T-cell (primary cell): ENCODE results near the gene GNG10. TPM values are rescaled to one million over a fixed set of nuclear protein-coding genes. Genes with fewer than 3 reads are reported as not detected.
"Not testable (repeated sequence)": the region's sequence is repeated elsewhere in the genome, so short reads cannot be mapped to it uniquely, and the experiment has no call there.

Source experiments
- ATAC-seq, 4 experiments: fragments of 200-7000 bp in 3 of 4; fragments of 150-1000 bp in 1 of 4; cut with Tn5 transposase; replicated peaks in 1 of 4; 1 replicate in 3 of 4; 2 replicates in 1 of 4; pipeline ENCODE4 v1.10.0; 2021; ENCODE audit warnings: moderate library complexity in 3 of 4, mild to moderate bottlenecking in 2 of 4, moderate number of reproducible peaks in 1 of 4
- CTCF ChIA-PET, 2 donors: fragments of 300-600 bp; sonication (Branson Sonifier 250); formaldehyde crosslinking; loops; one replicate each; lab custom pipeline; 2022; ENCODE audit warnings: antibody characterized with exemption in 2 of 2; lab: Charles Lee
- POLR2A ChIA-PET, 2 donors: fragments of 300-600 bp; sonication (Branson Sonifier 250); formaldehyde crosslinking; loops; one replicate each; lab custom pipeline; 2022; ENCODE audit warnings: antibody characterized with exemption in 2 of 2; lab: Charles Lee
- DNase-seq, 35 experiments: peaks; one replicate each; pipeline versions ENCODE4 v3.0.0 to v3.0.0-alpha.2; 2013 to 2023
- H3K27ac ChIP-seq: one replicate; pipeline ENCODE4 v1.5.1; 2013; ENCODE audit warnings: low read length
- H3K27me3 ChIP-seq, 2 experiments: replicated peaks in 1 of 2; 1 replicate in 1 of 2; 2 replicates in 1 of 2; pipeline versions ENCODE4 v1.6.1 to v1.7.0; 2013; ENCODE audit warnings: low read length in 1 of 2, mixed read lengths in 1 of 2; ENCODE audit not compliant: control insufficient read depth in 2 of 2, insufficient read depth in 2 of 2; ENCODE audit errors: extremely low read depth in 1 of 2
- H3K36me3 ChIP-seq, 2 donors: 1 replicate in 1 of 2; 2 replicates in 1 of 2; pipeline versions ENCODE4 v1.6.1 to v1.7.0; 2013; ENCODE audit warnings: low read length in 1 of 2; ENCODE audit not compliant: control insufficient read depth in 2 of 2, insufficient read depth in 1 of 2; ENCODE audit errors: extremely low read depth in 1 of 2
- H3K4me1 ChIP-seq, 2 experiments: 1 replicate in 1 of 2; 2 replicates in 1 of 2; pipeline versions ENCODE4 v1.6.1 to v1.7.0; 2013; ENCODE audit warnings: low read length in 2 of 2, mixed read lengths in 1 of 2; ENCODE audit not compliant: insufficient read depth in 2 of 2, control insufficient read depth in 1 of 2; ENCODE audit errors: extremely low read depth in 1 of 2
- H3K4me3 ChIP-seq, 2 donors: 1 replicate in 1 of 2; 2 replicates in 1 of 2; pipeline versions ENCODE4 v1.5.1 to v1.7.0; 2013; ENCODE audit warnings: mild to moderate bottlenecking in 2 of 2, low read length in 1 of 2, moderate library complexity in 1 of 2; ENCODE audit not compliant: control insufficient read depth in 1 of 2; ENCODE audit errors: extremely low read depth in 1 of 2
- H3K9me3 ChIP-seq: 2 replicates; pipeline ENCODE4 v1.7.0; 2013
- H3K27ac Mint-ChIP-seq, 2 donors: one replicate each; pipeline ENCODE4 v1.8.0; 2020 to 2021; ENCODE audit warnings: mild to moderate bottlenecking in 2 of 2, mixed read lengths in 2 of 2
- H3K27me3 Mint-ChIP-seq, 2 donors: one replicate each; pipeline ENCODE4 v1.8.0; 2021 to 2022; ENCODE audit warnings: mixed read lengths in 2 of 2
- H3K36me3 Mint-ChIP-seq: one replicate; pipeline ENCODE4 v1.8.0; 2021; ENCODE audit warnings: mixed read lengths
- H3K4me1 Mint-ChIP-seq, 3 donors: one replicate each; pipeline ENCODE4 v1.8.0; 2020 to 2022; ENCODE audit warnings: mixed read lengths in 3 of 3, mild to moderate bottlenecking in 1 of 3
- H3K4me3 Mint-ChIP-seq, 3 donors: one replicate each; pipeline ENCODE4 v1.8.0; 2020 to 2022; ENCODE audit warnings: mild to moderate bottlenecking in 3 of 3, mixed read lengths in 3 of 3, moderate library complexity in 3 of 3
- H3K9me3 Mint-ChIP-seq, 3 donors: one replicate each; pipeline ENCODE4 v1.8.0; 2020 to 2022; ENCODE audit warnings: mixed read lengths in 3 of 3
- WGBS: methylation state at CpG from one replicate; pipeline ENCODE4 v1.1.5; 2013; ENCODE audit warnings: missing lambda C conversion rate; ENCODE audit not compliant: insufficient coverage; 5-methylcytosine and 5-hydroxymethylcytosine counted together
- total RNA-seq, 35 experiments: library from RNA in 6 of 35; stranded (reverse) in 6 of 35; fragments of 120-200 nt in 1 of 35; gene quantifications; one replicate each; pipeline versions ENCODE4 v1.2.1 to v1.2.4 and lab custom pipeline; 2013 to 2026

Gene GNG10
- total RNA-seq, 5 donors from 2014 or later (not counting 1 experiment from before 2014, with no cell fraction given), result 6.1 to 11.7 (median 7.7) TPM

- Mint-ChIP-seq H3K4me1 (peaks cover 12 to 16% (median 16%) of the 10 kb centered on the region in 3 donors), H3K36me3 (peaks cover 31% of the 10 kb centered on the region)
- H3K4me3 Mint-ChIP-seq, H3K27ac Mint-ChIP-seq, H3K4me3 ChIP-seq, H3K9me3 ChIP-seq, CTCF ChIA-PET, H3K27me3 Mint-ChIP-seq, H3K27ac ChIP-seq, H3K9me3 Mint-ChIP-seq, DNase-seq, POLR2A ChIA-PET, H3K27me3 ChIP-seq, ATAC-seq, H3K4me1 ChIP-seq: not testable (repeated sequence)
- WGBS, result no CpG with 5 or more reads among the region's 11 CpGs
- peaks cover 2 to 25% of the 10 kb centered on the region in 2 donors for H3K36me3 ChIP-seq
Measured at GRCh38 chr9:111668601-111669000, 7.2 kb downstream of the GNG10 start.

GRCh38 chr9:111674319-111674718, 12.9 kb downstream of the GNG10 start:
- no peak overlapping the region for H3K27ac Mint-ChIP-seq
- DNase-seq (no peak), ATAC-seq (no peak)
- Histone ChIP-seq H3K4me1 (no peaks in the 10 kb centered on the region), H3K9me3 (no peaks in the 10 kb centered on the region), H3K27ac (no peak overlapping the region), H3K27me3 (no peaks in the 10 kb centered on the region), H3K4me3 (no peak overlapping the region), H3K36me3 (peaks cover 6 to 7% of the 10 kb centered on the region in 2 donors)
- H3K9me3 Mint-ChIP-seq, result no peaks in the 10 kb centered on the region
- CTCF ChIA-PET, result no interaction called here
- peaks cover 42% of the 10 kb centered on the region for H3K36me3 Mint-ChIP-seq
- no peak overlapping the region for H3K4me3 Mint-ChIP-seq
- WGBS, result 100% methylated on average over 1 of the region's 2 CpGs
- H3K27me3 Mint-ChIP-seq, result no peaks in the 10 kb centered on the region
- no peaks in the 10 kb centered on the region for H3K4me1 Mint-ChIP-seq
- POLR2A ChIA-PET, result no interaction called here

GRCh38 chr9:111676116-111676515, 14.7 kb downstream of the GNG10 start:
- CTCF ChIA-PET, result interaction anchor here in 1 of 2 donors (0.6 kb wide), 1 partner anchor 201 kb away, joined by 5 read pairs; no protein-coding TSS in a partner anchor
- no peaks in the 10 kb centered on the region for H3K4me1 ChIP-seq
- H3K27me3 ChIP-seq, result no peaks in the 10 kb centered on the region
- no peak overlapping the region for H3K27ac ChIP-seq
- H3K36me3 ChIP-seq, result peaks cover 4 to 7% of the 10 kb centered on the region in 2 donors
- H3K9me3 Mint-ChIP-seq, result no peaks in the 10 kb centered on the region
- H3K36me3 Mint-ChIP-seq, result peaks cover 36% of the 10 kb centered on the region
- H3K27me3 Mint-ChIP-seq, result no peaks in the 10 kb centered on the region
- DNase-seq, result no peak
- H3K27ac Mint-ChIP-seq, result no peak overlapping the region
- ATAC-seq, result no peak
- no peaks in the 10 kb centered on the region for H3K4me1 Mint-ChIP-seq
- no peak overlapping the region for H3K4me3 ChIP-seq
- H3K9me3 ChIP-seq, result no peaks in the 10 kb centered on the region
- POLR2A ChIA-PET, result no interaction called here
- no CpG with 5 or more reads among the region's 3 CpGs for WGBS
- no peak overlapping the region for H3K4me3 Mint-ChIP-seq

- Histone ChIP-seq H3K36me3 (peaks cover 4 to 7% of the 10 kb centered on the region in 2 donors), H3K4me1 (no peaks in the 10 kb centered on the region), H3K9me3 (no peaks in the 10 kb centered on the region), H3K27me3 (no peaks in the 10 kb centered on the region), H3K4me3 (no peak overlapping the region), H3K27ac (no peak overlapping the region)
- peaks cover 33% of the 10 kb centered on the region for H3K36me3 Mint-ChIP-seq
- 96% methylated on average over 4 of the region's 5 CpGs for WGBS
- ATAC-seq, result no peak
- CTCF ChIA-PET, result no interaction called here
- H3K9me3 Mint-ChIP-seq, result no peaks in the 10 kb centered on the region
- POLR2A ChIA-PET, result no interaction called here
- no peak overlapping the region for H3K4me3 Mint-ChIP-seq
- H3K4me1 Mint-ChIP-seq, result no peaks in the 10 kb centered on the region
- H3K27ac Mint-ChIP-seq, result no peak overlapping the region
- H3K27me3 Mint-ChIP-seq, result no peaks in the 10 kb centered on the region
- no peak for DNase-seq
Measured at GRCh38 chr9:111678293-111678692, 16.9 kb downstream of the GNG10 start.

- Histone ChIP-seq H3K4me3 (no peak overlapping the region), H3K4me1 (no peaks in the 10 kb centered on the region), H3K27ac (no peak overlapping the region), H3K27me3 (no peaks in the 10 kb centered on the region), H3K36me3 (peaks cover 3 to 4% of the 10 kb centered on the region in 2 donors), H3K9me3 (no peaks in the 10 kb centered on the region)
- H3K4me1 Mint-ChIP-seq, result no peaks in the 10 kb centered on the region
- no peak overlapping the region for H3K27ac Mint-ChIP-seq
- CTCF ChIA-PET, result no interaction called here
- H3K36me3 Mint-ChIP-seq, result peaks cover 33% of the 10 kb centered on the region
- WGBS, result 97% methylated on average over 4 of the region's 6 CpGs
- no peak for DNase-seq
- ATAC-seq, result no peak
- H3K9me3 Mint-ChIP-seq, result no peaks in the 10 kb centered on the region
- no peak overlapping the region for H3K4me3 Mint-ChIP-seq
- POLR2A ChIA-PET, result no interaction called here
- H3K27me3 Mint-ChIP-seq, result no peaks in the 10 kb centered on the region
Measured at GRCh38 chr9:111679199-111679598, 17.8 kb downstream of the GNG10 start.

- H3K27me3 ChIP-seq, result no peaks in the 10 kb centered on the region
- DNase-seq (no peak), ATAC-seq (no peak)
- Mint-ChIP-seq H3K4me1 (no peaks in the 10 kb centered on the region), H3K4me3 (no peak overlapping the region), H3K9me3 (no peaks in the 10 kb centered on the region), H3K36me3 (peaks cover 16% of the 10 kb centered on the region), H3K27ac (no peak overlapping the region), H3K27me3 (no peaks in the 10 kb centered on the region)
- no peaks in the 10 kb centered on the region for H3K9me3 ChIP-seq
- H3K27ac ChIP-seq, result no peak overlapping the region
- CTCF ChIA-PET, result no interaction called here
- 100% methylated on average over 1 of the region's 1 CpG for WGBS
- H3K4me3 ChIP-seq, result no peak overlapping the region
- H3K36me3 ChIP-seq, result no peaks in the 10 kb centered on the region
- no peaks in the 10 kb centered on the region for H3K4me1 ChIP-seq
- POLR2A ChIA-PET, result no interaction called here
Measured at GRCh38 chr9:111683392-111683791, 22.0 kb downstream of the GNG10 start.
